Stimulated activated CD8-positive, alpha-beta memory T cell treated with anti-CD3 and anti-CD28 coated beads, Interleukin-7, amount 100 ng/mL, for 24 hours (primary cell): ENCODE measurements around the gene ABCC6.
"Not testable (repeated sequence)": the region's sequence is repeated elsewhere in the genome, so short reads cannot be mapped to it uniquely, and the experiment has no call there.

Experiments
- DNase-seq: peaks from one replicate; pipeline ENCODE4 v3.0.0-alpha.2; 2020; ENCODE audit warnings: low read depth

The ABCC6 gene

GRCh38 chr16:16222850-16223661 lies at the start of gene ABCC6:
ABCC6 (minus strand) TSS chr16:16223494; CDS start chr16:16223434, 60 bp downstream.
- DNase-seq, result not testable (repeated sequence)

GRCh38 chr16:16272573-16273221 lies 49.4 kb upstream of the ABCC6 start:
- not testable (repeated sequence) for DNase-seq

- not testable (repeated sequence) for DNase-seq
Observed at GRCh38 chr16:16271658-16272057, 48.4 kb upstream of the ABCC6 start.

GRCh38 chr16:16268185-16268808 lies 45.0 kb upstream of the ABCC6 start:
- not testable (repeated sequence) for DNase-seq

- not testable (repeated sequence) for DNase-seq
Observed at GRCh38 chr16:16267708-16268107, 44.4 kb upstream of the ABCC6 start.

GRCh38 chr16:16265044-16265443 lies 41.8 kb upstream of the ABCC6 start:
- not testable (repeated sequence) for DNase-seq

- not testable (repeated sequence) for DNase-seq
Observed at GRCh38 chr16:16263947-16264346, 40.7 kb upstream of the ABCC6 start.

- DNase-seq, result not testable (repeated sequence)
Observed at GRCh38 chr16:16262954-16263555, 39.8 kb upstream of the ABCC6 start.

- DNase-seq, result not testable (repeated sequence)
Observed at GRCh38 chr16:16259971-16260370, 36.7 kb upstream of the ABCC6 start.

- not testable (repeated sequence) for DNase-seq
Observed at GRCh38 chr16:16258822-16259221, 35.5 kb upstream of the ABCC6 start.

- DNase-seq, result not testable (repeated sequence)
Observed at GRCh38 chr16:16257301-16257923, 34.1 kb upstream of the ABCC6 start.

- not testable (repeated sequence) for DNase-seq
Observed at GRCh38 chr16:16252377-16252776, 29.1 kb upstream of the ABCC6 start.

GRCh38 chr16:16249621-16250330 lies 26.5 kb upstream of the ABCC6 start:
- not testable (repeated sequence) for DNase-seq

GRCh38 chr16:16247439-16247838 lies 24.1 kb upstream of the ABCC6 start:
- DNase-seq, result not testable (repeated sequence)

GRCh38 chr16:16246578-16247262 lies 23.4 kb upstream of the ABCC6 start:
- not testable (repeated sequence) for DNase-seq

- not testable (repeated sequence) for DNase-seq
Observed at GRCh38 chr16:16243886-16244285, 20.6 kb upstream of the ABCC6 start.

- DNase-seq, result not testable (repeated sequence)
Observed at GRCh38 chr16:16240667-16241066, 17.4 kb upstream of the ABCC6 start.

- DNase-seq, result not testable (repeated sequence)
Observed at GRCh38 chr16:16237738-16238137, 14.4 kb upstream of the ABCC6 start.

GRCh38 chr16:16237071-16237470 lies 13.8 kb upstream of the ABCC6 start:
- not testable (repeated sequence) for DNase-seq

GRCh38 chr16:16232692-16233061 lies 9.4 kb upstream of the ABCC6 start:
- not testable (repeated sequence) for DNase-seq
